HUES64 (cell line): Measurements from ENCODE around the gene SBNO2.
"Not testable (repeated sequence)": the region's sequence is repeated elsewhere in the genome, so short reads cannot be mapped to it uniquely, and the experiment has no call there.

ENCODE experiments used
- H3K27ac ChIP-seq: 2 replicates; pipeline ENCODE4 v1.7.0; 2013; ENCODE audit warnings: low read depth, low read length, inconsistent platforms
- H3K27me3 ChIP-seq: 2 replicates; pipeline ENCODE4 v1.6.1; 2013; ENCODE audit warnings: mild to moderate bottlenecking, low read length; ENCODE audit not compliant: insufficient read depth
- H3K36me3 ChIP-seq: 2 replicates; pipeline ENCODE4 v1.6.1; 2013; ENCODE audit warnings: mild to moderate bottlenecking, low read length; ENCODE audit not compliant: insufficient read depth
- H3K4me1 ChIP-seq: 2 replicates; pipeline ENCODE4 v1.6.1; 2013; ENCODE audit warnings: mild to moderate bottlenecking, low read length, moderate library complexity; ENCODE audit not compliant: insufficient read depth
- H3K4me3 ChIP-seq: 2 replicates; pipeline ENCODE4 v1.5.1; 2013; ENCODE audit warnings: mild to moderate bottlenecking, low read length, moderate library complexity
- H3K9ac ChIP-seq: 2 replicates; pipeline ENCODE4 v1.6.1; 2013; ENCODE audit warnings: mild to moderate bottlenecking, low read depth, low read length
- H3K9me3 ChIP-seq: 2 replicates; pipeline ENCODE4 v1.6.1; 2013; ENCODE audit warnings: low read depth, low read length; ENCODE audit not compliant: insufficient read depth
- WGBS: fragments of 150-250, 120-280 bp; methylation state at CpG from one replicate; pipeline ENCODE4 v1.1.7; 2013; ENCODE audit warnings: missing lambda C conversion rate; 5-methylcytosine and 5-hydroxymethylcytosine counted together

Gene SBNO2

GRCh38 chr19:1117654-1118053 lies 56.4 kb downstream of the SBNO2 start:
- Histone ChIP-seq H3K9me3 (no peaks in the 10 kb centered on the region), H3K27me3 (no peaks in the 10 kb centered on the region), H3K27ac (no peak overlapping the region), H3K4me3 (no peak overlapping the region), H3K9ac (no peak overlapping the region), H3K36me3 (peaks cover 55% of the 10 kb centered on the region), H3K4me1 (peaks cover 4% of the 10 kb centered on the region; the same call in 1 of the 2 replicates)
- WGBS: 95% methylated on average over 16 of the region's 16 CpGs

DNA sequence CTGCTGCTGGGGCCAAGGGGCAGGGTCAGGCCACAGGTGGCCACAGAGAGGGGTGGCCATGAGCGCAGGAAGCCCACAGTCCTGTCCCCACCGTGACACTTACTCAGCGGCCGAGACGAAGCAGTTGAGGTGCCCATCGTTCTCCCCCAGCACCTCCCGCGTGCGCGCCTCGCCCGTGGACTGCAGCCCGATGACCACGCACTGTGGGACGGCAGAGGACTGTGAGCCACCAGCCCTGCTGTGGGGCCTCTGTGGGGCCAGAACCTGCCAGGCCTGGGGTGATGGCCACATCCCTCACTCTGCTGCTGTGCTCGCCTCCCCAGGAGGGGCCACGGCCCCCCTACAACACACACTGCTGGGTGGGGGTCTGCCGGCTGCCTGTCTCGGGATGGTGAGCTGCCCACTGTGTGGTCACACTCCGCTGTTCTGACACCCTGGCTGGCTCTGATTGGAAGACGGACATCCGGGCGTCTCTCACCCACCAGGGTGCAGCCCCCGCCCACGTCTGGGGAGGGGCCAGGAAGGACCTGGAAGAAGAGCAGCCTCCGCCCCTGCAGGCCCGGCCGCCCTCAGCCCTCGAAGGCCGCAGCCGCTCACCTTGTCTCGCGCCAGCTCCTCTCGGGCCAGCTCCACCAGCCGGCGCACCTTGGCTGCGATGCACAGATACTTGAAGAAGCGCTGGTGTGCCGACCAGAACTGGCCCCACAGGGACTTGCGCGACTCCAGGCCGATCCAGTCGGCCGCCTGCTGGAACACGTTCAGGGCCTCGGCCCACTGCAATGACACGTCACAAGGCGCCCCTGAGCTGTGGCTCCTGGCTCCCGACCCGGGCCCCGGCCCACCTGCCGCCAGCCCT lies 57.1 kb downstream of the SBNO2 start:
- Histone ChIP-seq H3K27me3 (no peaks in the 10 kb centered on the region), H3K27ac (peak overlapping the region; percentile 18; the same call in 1 of the 2 replicates), H3K36me3 (peaks cover 50% of the 10 kb centered on the region), H3K9ac (no peak overlapping the region), H3K4me1 (peaks cover 4% of the 10 kb centered on the region; the same call in 1 of the 2 replicates), H3K4me3 (no peak overlapping the region), H3K9me3 (no peaks in the 10 kb centered on the region)
- WGBS: 92% methylated on average over 52 of the region's 52 CpGs

GRCh38 chr19:1115646-1116420 lies 58.2 kb downstream of the SBNO2 start:
- Histone ChIP-seq H3K27me3 (no peaks in the 10 kb centered on the region), H3K4me3 (no peak overlapping the region), H3K4me1 (peaks cover 4% of the 10 kb centered on the region; the same call in 1 of the 2 replicates), H3K9ac (no peak overlapping the region), H3K27ac (no peak overlapping the region; the same call in 1 of the 2 replicates), H3K36me3 (peaks cover 40% of the 10 kb centered on the region), H3K9me3 (no peaks in the 10 kb centered on the region)
- 94% methylated on average over 35 of the region's 35 CpGs for WGBS

DNA sequence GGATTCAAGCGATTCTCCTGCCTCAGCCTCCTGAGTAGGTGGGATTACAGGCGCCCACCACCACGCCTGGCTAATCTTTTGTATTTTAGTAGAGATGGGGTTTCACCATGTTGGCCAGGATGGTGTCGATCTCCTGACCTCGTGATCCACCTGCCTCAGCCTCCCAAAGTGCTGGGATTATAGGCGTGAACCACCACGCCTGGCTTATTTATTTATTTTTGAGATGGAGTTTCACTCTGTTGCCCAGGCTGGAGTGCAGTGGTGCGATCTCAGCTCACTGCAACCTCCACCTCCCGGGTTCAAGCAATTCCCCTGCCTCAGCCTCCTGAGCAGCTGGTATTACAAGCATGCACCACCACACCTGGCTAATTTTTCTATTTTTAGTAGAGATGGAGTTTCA lies 59.3 kb downstream of the SBNO2 start:
- H3K4me1 ChIP-seq, H3K9ac ChIP-seq, H3K9me3 ChIP-seq, H3K4me3 ChIP-seq, H3K27me3 ChIP-seq, H3K27ac ChIP-seq: not testable (repeated sequence)
- 95% methylated on average over 9 of the region's 9 CpGs for WGBS
- H3K36me3 ChIP-seq: peaks cover 35% of the 10 kb centered on the region

DNA sequence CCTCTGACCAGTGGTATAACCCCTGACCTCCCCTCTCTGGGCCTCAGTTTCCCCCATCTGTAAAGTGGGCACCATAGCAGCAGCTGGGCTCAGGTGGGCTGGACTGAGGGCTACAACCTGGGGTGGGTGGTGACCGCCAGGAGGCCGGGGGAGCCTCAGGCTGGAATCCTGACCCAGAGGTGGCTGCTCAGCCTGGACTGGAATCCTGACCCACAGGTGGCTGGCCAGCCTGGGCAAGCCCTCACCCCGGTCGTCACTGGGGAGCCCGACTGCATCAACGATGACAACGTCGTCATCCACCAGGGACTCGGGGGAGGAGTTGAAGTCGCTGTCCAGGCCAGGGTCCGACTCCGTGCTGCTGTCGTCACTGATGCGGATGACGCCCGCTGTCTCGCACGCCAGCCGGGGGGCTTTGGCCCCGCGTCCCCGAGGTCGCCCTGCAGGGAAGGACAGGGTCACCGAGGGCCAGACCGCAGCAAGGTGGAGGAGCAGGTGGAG lies 60.0 kb downstream of the SBNO2 start:
- peaks cover 30% of the 10 kb centered on the region for H3K36me3 ChIP-seq
- H3K27me3 ChIP-seq: no peaks in the 10 kb centered on the region
- 94% methylated on average over 25 of the region's 25 CpGs for WGBS
- H3K9ac ChIP-seq: no peak overlapping the region
- peaks cover 4% of the 10 kb centered on the region; the same call in 1 of the 2 replicates for H3K4me1 ChIP-seq
- no peak overlapping the region for H3K4me3 ChIP-seq
- peak overlapping the region; percentile 67; the same call in 1 of the 2 replicates for H3K27ac ChIP-seq
- no peaks in the 10 kb centered on the region for H3K9me3 ChIP-seq

DNA sequence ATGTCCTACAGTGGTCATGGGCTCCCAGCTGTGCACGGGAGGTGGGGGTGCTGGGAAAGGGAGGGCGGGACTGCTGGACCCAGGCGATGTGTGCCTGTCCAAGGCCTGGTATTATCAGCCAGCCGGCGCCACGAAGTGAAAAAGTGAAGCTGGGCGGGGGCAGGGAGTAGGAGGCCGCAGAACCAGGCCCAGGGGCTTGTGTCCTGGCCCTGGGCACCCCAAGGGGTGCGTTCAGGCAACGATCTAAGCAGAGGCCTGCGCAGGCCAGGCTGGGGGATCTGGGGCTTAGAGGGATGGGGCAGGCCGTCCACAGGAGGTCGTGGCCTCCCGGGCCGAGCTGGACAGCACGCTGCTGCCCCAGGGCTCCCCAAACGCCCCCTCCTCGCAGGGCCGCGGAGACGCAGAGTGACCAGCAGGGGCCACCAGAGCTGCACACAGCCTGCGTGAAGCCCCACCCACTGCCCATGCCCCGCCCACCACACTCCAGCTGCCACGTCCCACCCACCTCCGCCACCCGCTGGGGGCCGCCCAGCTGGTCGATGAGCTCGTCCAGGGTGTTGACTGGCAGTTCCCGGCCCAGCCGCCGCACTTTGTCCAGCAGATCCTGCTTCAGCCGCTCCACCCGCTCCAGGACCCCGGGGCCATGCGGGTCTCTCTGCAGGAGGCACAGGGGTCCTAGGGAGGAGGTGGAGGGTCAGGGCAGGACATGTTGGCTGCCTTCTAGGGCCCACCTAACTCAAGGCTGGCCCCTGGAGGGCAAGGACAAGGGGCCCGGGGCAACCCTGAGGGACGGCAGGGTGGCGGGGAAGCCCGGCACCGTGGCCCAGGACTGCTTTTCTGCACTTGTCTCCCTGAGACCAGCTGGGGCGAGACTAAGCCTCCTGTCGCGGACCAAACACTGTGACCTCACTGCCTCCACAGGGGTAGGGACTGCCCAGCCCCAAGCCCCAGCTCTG lies 60.8 kb downstream of the SBNO2 start:
- peak overlapping the region; percentile 39; the same call in 1 of the 2 replicates for H3K9ac ChIP-seq
- H3K27ac ChIP-seq: peak overlapping the region; percentile 67; the same call in 1 of the 2 replicates
- peaks cover 23% of the 10 kb centered on the region for H3K36me3 ChIP-seq
- no peaks in the 10 kb centered on the region for H3K27me3 ChIP-seq
- peaks cover 4% of the 10 kb centered on the region; the same call in 1 of the 2 replicates for H3K4me1 ChIP-seq
- H3K9me3 ChIP-seq: no peaks in the 10 kb centered on the region
- H3K4me3 ChIP-seq: no peak overlapping the region
- 53% methylated on average over 44 of the region's 44 CpGs for WGBS

- H3K27me3 ChIP-seq: no peaks in the 10 kb centered on the region
- peaks cover 18% of the 10 kb centered on the region; the same call in 1 of the 2 replicates for H3K36me3 ChIP-seq
- H3K27ac ChIP-seq: no peak overlapping the region
- 85% methylated on average over 71 of the region's 71 CpGs for WGBS
- no peaks in the 10 kb centered on the region for H3K9me3 ChIP-seq
- no peak overlapping the region for H3K4me3 ChIP-seq
- peaks cover 4% of the 10 kb centered on the region; the same call in 1 of the 2 replicates for H3K4me1 ChIP-seq
- no peak overlapping the region for H3K9ac ChIP-seq
These were observed 61.6 kb downstream of the SBNO2 start for GRCh38 chr19:1112268-1113029.

- H3K9me3 ChIP-seq: no peaks in the 10 kb centered on the region
- no peak overlapping the region for H3K4me3 ChIP-seq
- H3K36me3 ChIP-seq: peaks cover 20% of the 10 kb centered on the region
- H3K4me1 ChIP-seq: peaks cover 4% of the 10 kb centered on the region; the same call in 1 of the 2 replicates
- H3K9ac ChIP-seq: no peak overlapping the region
- H3K27me3 ChIP-seq: no peaks in the 10 kb centered on the region
- 84% methylated on average over 18 of the region's 18 CpGs for WGBS
- no peak overlapping the region for H3K27ac ChIP-seq
These were observed 62.3 kb downstream of the SBNO2 start for GRCh38 chr19:1111641-1112267.

DNA sequence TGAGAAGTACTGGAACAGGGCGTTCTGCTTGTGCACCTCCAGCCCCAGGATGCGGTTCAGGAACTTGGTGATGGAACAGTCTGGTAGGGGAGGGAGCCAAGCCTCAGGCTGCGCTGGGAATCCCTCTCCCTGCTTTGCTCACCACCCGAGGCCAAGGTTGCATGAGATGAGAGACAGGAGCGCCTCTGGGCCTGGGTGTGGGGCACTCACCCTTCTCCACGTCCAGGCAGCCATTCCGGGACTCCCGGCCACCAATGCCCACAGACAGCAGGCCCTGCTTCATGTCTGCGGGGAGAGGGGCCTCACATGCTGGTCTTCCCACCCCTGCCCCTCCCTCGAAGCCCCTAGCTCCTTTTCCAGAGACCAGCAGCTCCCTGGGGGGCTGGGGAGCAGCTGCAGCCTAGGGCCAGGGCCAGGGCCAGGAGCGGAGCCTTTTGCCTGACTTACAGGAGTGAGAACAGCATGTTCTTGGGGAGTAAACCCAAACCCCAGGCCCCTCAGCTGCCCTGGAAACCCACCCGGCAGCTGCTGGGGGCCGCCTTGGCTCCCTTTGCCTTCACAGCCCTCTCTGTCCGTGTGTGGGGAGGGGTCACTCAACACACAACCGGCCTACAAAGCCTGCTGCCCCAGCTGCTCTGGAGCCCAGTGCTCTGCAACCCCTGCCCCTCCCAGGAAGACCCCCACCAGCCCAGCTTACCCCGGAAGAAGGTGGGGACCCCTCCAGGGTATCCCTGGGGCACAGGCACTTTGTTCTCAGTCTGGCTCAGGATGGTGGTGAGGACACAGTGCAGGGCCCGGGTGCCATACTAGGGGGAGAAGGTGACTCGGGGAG lies 63.0 kb downstream of the SBNO2 start:
- Histone ChIP-seq H3K36me3 (peaks cover 27% of the 10 kb centered on the region), H3K9me3 (no peaks in the 10 kb centered on the region), H3K9ac (no peak overlapping the region), H3K27ac (no peak overlapping the region), H3K27me3 (no peaks in the 10 kb centered on the region), H3K4me3 (no peak overlapping the region), H3K4me1 (peaks cover 4% of the 10 kb centered on the region; the same call in 1 of the 2 replicates)
- 88% methylated on average over 16 of the region's 18 CpGs for WGBS
